ELF-1 (cell line): ENCODE data around the gene BTBD1.
A peak's percentile ranks its signal among the peaks of the same experiment; 100 is the strongest.
"Not testable (repeated sequence)": the region's sequence is repeated elsewhere in the genome, so short reads cannot be mapped to it uniquely, and the experiment has no call there.

Source experiments
- DNase-seq: peaks from one replicate; pipeline ENCODE4 v3.0.0-alpha.2; 2016; ENCODE audit warnings: low read depth, low spot score

BTBD1 gene

GRCh38 chr15:83057696-83058376 lies 9.2 kb downstream of the BTBD1 start:
- no peak for DNase-seq

GRCh38 chr15:83057002-83057401 lies 10.1 kb downstream of the BTBD1 start:
- no peak for DNase-seq

- DNase-seq: no peak
Observed at GRCh38 chr15:83053151-83053550, 13.9 kb downstream of the BTBD1 start.

GRCh38 chr15:83046558-83047127 lies 20.4 kb downstream of the BTBD1 start:
- DNase-seq: no peak

- no peak for DNase-seq
Observed at GRCh38 chr15:83044156-83044555, 22.9 kb downstream of the BTBD1 start.

- no peak for DNase-seq
Observed at GRCh38 chr15:83039206-83039605, 27.8 kb downstream of the BTBD1 start.

GRCh38 chr15:83036253-83036652 lies 30.8 kb downstream of the BTBD1 start:
- no peak for DNase-seq

GRCh38 chr15:83031234-83031633 lies 35.8 kb downstream of the BTBD1 start:
- not testable (repeated sequence) for DNase-seq

GRCh38 chr15:83030021-83030420 lies 37.0 kb downstream of the BTBD1 start:
- no peak for DNase-seq

- DNase-seq: no peak
Observed at GRCh38 chr15:83018436-83018835, 48.6 kb downstream of the BTBD1 start.

GRCh38 chr15:83016906-83017305 lies 50.1 kb downstream of the BTBD1 start:
- DNase-seq: no peak

- DNase-seq: no peak
Observed at GRCh38 chr15:83015361-83015760, 51.7 kb downstream of the BTBD1 start.

- DNase-seq: no peak
Observed at GRCh38 chr15:83014205-83014653, 52.8 kb downstream of the BTBD1 start.

GRCh38 chr15:83012636-83013035 lies 54.4 kb downstream of the BTBD1 start:
- no peak for DNase-seq

GRCh38 chr15:83012076-83012426 lies 55.0 kb downstream of the BTBD1 start:
- no peak for DNase-seq

- peak; percentile 94 for DNase-seq
Observed at GRCh38 chr15:83011271-83012075, 55.6 kb downstream of the BTBD1 start, which contains the start of gene C15orf40. TSS of gene C15orf40 (minus strand) at chr15:83011639. CDS start at chr15:83011607, 32 bp downstream.

- peak; percentile 80 for DNase-seq
Observed at GRCh38 chr15:83010709-83011270, 56.3 kb downstream of the BTBD1 start.

- not testable (repeated sequence) for DNase-seq
Observed at GRCh38 chr15:83000672-83001031, 66.4 kb downstream of the BTBD1 start.

- no peak for DNase-seq
Observed at GRCh38 chr15:82999905-83000671, 67.0 kb downstream of the BTBD1 start.

- no peak for DNase-seq
Observed at GRCh38 chr15:82999426-82999825, 67.6 kb downstream of the BTBD1 start.

- peak; percentile 36 for DNase-seq
Observed at GRCh38 chr15:82995938-82996337, 71.1 kb downstream of the BTBD1 start.

- DNase-seq: no peak
Observed at GRCh38 chr15:82995076-82995475, 72.0 kb downstream of the BTBD1 start.
